Activated CD4-positive, alpha-beta T cell treated with anti-CD3 and anti-CD28 coated beads, Interleukin-2, Interleukin-6, amounts not matched to agents 100 ng/mL and 50 ng/mL, durations not matched to agents 16 hours and 8 hours (primary cell): ENCODE results near the gene SIRT3.

Source experiments
- DNase-seq: peaks from one replicate; pipeline ENCODE4 v3.0.0-alpha.2; 2020

The SIRT3 gene

GRCh38 chr11:213111-213510, 23.0 kb downstream of the SIRT3 start:
- DNase-seq, result no peak

- DNase-seq, result no peak
Observed at GRCh38 chr11:212150-213100, 23.7 kb downstream of the SIRT3 start.

- no peak for DNase-seq
Observed at GRCh38 chr11:211741-212140, 24.4 kb downstream of the SIRT3 start.

GRCh38 chr11:211295-211694, 24.8 kb downstream of the SIRT3 start:
- no peak for DNase-seq

- DNase-seq, result no peak
Observed at GRCh38 chr11:210803-211180, 25.4 kb downstream of the SIRT3 start.

GRCh38 chr11:210122-210802, 25.9 kb downstream of the SIRT3 start:
- DNase-seq, result no peak

GRCh38 chr11:209275-210121, 26.6 kb downstream of the SIRT3 start:
- DNase-seq, result no peak

GRCh38 chr11:208917-209260, 27.3 kb downstream of the SIRT3 start:
- DNase-seq, result no peak

GRCh38 chr11:208181-208916, 27.8 kb downstream of the SIRT3 start:
- DNase-seq, result peak; percentile 88

- DNase-seq, result no peak
Observed at GRCh38 chr11:207863-208180, 28.3 kb downstream of the SIRT3 start.

GRCh38 chr11:207208-207862, 28.8 kb downstream of the SIRT3 start, which contains the start of the genes BET1L and RIC8A:
TSS of gene BET1L (minus strand) at chr11:207399. CDS start at chr11:207321, 78 bp downstream.
TSS of gene RIC8A (plus strand) at chr11:207708. CDS start at chr11:208855, 1,147 bp downstream.
- peak; percentile 99 for DNase-seq

GRCh38 chr11:206526-207207, 29.5 kb downstream of the SIRT3 start:
- DNase-seq, result peak; percentile 37

- DNase-seq, result no peak
Observed at GRCh38 chr11:206002-206384, 30.1 kb downstream of the SIRT3 start.

- no peak for DNase-seq
Observed at GRCh38 chr11:205221-206001, 30.7 kb downstream of the SIRT3 start.

GRCh38 chr11:204587-205109, 31.5 kb downstream of the SIRT3 start:
- no peak for DNase-seq

GRCh38 chr11:203945-204586, 32.1 kb downstream of the SIRT3 start:
- no peak for DNase-seq

GRCh38 chr11:203056-203944, 32.8 kb downstream of the SIRT3 start:
- no peak for DNase-seq

- DNase-seq, result no peak
Observed at GRCh38 chr11:202490-202889, 33.7 kb downstream of the SIRT3 start.

GRCh38 chr11:201966-202365, 34.2 kb downstream of the SIRT3 start:
- no peak for DNase-seq
